HG03575 (cell line): Measurements from ENCODE around the gene IPO11.

ENCODE experiments used
- ATAC-seq: cut with Tn5 transposase; IDR thresholded peaks from one replicate; pipeline ENCODE4 v1.9.1; 2021; ENCODE audit not compliant: unreplicated experiment, insufficient number of reproducible peaks, low FRiP score; ENCODE audit errors: extremely low read depth

IPO11 gene

DNA sequence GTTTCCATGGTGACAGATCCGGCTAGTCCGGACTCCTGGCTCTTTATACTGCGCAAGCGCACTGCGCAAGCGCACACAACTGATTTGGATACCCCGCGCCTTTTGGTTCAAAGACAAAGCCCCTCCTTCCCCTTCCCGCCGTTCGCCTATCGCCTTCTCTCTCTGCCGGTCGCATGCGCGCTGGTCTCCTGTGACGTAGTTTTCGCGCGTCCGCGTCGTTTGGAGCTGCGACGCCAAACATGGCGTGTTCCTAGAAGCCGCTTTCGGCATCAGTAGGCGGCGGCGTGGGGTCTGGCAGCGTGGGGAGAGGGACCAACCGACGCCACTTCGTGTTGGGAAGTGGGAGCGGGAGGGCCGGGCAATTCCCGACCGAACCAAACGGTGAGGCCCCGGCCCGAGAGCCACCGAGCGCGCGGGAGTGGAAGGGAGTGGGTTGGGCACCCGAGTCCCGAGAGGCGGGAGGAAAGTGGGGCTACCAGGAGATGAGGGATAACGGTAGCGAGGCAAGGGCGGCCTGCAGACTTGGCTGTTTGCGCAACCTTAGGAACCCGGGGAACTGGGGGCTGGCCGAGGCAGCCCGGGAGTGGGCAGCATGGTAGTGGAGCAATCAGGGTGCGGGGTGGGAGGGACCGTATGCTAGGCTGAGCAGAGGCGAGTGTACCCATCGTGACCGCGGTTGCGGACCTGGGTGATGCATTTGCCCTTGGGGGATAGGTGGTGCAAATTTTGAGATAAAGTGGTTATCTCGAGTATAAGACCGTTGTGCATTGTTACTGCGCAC lies at the start of gene IPO11:
IPO11 (plus strand) TSS at position 215 of the 781 bp plus-strand sequence. CDS start 24,517 bp downstream, outside the sequence.
- peak; percentile 96 for ATAC-seq

DNA sequence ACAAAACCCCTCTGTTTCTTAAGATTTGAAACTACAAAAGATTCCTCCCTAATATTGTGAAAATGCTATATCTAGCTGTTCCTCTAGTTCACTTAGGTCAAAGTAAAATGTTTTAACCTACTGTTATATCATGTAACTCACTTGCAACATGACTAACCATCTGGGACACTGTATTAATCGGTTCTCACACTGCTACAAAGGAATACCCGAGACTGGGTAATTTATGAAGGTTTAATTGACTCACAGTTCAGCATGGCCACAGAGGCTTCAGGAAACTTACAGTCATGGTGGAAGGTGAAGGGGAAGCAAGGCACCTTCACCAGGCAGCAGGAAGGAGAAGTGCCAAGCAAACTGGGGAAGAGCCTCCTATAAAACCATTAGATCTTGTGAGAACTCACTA lies 43.5 kb upstream of the IPO11 start:
- ATAC-seq, result no peak

DNA sequence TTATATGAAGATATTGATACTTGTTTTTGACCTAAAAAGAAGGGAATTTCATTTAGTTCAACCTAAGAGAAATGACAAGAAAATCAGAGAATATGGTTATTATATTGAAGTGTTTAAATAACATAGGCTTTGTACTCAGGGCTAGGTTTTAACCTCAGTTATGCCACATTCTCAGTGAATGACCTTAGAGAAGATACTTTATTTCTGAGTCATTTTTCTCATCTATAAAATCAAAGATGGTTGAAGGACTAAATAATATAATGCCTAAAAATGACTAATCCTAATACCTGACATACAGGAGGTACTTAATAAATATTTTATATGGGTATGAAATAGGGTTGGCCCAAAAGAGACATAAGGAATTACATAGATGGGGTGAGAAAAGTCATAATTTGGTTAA lies 41.2 kb upstream of the IPO11 start:
- no peak for ATAC-seq

DNA sequence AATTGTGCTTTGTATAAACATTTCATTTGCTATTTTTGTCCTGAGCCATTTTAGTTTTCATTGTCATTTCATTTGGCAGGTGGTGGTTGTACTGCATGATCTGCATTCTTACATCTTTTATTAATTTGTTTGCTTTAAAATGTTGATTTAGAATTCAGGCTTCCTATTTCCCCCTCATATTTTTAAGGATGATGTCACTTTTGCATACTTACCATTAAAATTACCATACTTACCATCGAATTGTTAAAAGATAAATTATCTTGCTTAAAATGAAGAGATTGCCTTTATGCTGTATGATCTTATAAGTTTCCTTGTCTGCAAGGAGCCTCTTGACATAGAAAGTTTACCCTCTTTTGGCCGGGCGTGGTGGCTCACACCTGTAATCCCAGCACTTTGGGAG lies 40.0 kb upstream of the IPO11 start:
- ATAC-seq, result no peak

DNA sequence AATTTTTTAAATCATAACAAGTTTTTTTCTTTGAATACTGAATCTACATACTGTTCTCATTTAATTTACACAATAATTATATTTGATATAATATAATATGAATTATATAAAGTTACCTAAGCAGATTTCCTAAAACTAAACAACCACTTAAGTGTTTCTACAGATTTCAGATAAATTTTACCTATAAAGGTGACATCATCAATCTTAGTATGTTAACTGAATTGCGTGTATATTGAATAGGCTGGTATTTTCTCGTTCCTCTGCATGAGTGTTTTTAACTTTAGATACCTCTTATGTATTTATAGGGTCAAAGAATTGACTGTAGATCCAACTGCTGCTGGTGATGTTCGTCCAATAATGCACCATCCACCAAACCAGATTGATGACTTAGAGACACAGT lies 39.2 kb upstream of the IPO11 start:
- no peak for ATAC-seq

DNA sequence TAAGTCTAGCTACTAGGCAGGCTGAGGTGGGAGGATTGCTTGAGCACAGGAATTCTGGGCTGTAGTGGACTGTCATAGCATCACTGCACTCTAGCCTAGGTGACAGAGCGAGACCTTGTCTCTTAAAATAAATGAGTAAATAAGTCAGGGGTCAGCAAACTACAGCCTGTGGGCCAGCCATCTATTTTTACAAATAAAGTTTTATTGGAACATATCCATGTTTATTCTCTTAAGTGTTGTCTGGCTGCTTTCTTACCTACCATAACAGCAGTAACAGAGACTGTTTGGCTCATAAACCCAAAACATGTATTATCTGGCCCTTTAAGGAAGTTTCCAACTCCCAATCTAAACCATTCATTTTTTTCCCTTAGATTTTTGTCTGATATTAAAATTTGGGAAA lies 38.5 kb upstream of the IPO11 start:
- ATAC-seq, result no peak

DNA sequence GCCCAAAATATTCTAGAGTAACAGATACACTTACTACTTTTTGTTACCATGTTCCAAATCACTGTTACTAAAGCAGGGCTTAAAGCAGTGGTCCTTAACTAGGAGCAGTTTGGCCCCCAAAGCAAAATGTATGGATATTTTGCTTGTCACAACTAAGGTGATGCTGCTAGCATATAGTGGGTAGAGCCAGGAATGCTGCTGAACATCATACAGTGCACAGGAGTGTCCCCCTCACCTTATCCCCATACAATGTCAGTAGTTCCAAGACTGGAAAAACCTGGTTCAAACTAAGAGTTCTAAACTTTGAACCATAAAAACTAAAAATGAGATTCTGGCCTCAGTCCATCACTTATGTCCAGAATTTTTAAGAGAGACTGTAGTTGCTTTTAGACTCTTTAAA lies 36.9 kb upstream of the IPO11 start:
- ATAC-seq, result no peak

DNA sequence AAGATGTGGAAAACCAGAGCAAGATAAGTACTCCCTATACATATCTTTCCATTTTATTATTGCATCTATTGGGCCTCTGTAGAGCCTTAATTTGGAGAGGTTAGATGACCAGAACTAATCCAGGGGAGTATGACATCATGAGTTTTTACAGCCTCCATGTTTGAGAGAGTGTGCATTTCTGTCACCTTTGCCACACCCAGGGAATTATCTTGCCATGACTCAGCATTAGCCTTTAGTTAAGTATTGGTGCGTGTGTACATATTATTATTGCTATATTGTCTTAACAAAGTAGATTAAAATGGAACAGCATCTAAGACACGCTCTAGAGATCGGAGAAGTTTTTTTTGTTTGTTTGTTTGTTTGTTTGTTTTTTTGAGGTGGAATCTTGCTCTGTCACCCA lies 36.5 kb upstream of the IPO11 start:
- ATAC-seq, result no peak

DNA sequence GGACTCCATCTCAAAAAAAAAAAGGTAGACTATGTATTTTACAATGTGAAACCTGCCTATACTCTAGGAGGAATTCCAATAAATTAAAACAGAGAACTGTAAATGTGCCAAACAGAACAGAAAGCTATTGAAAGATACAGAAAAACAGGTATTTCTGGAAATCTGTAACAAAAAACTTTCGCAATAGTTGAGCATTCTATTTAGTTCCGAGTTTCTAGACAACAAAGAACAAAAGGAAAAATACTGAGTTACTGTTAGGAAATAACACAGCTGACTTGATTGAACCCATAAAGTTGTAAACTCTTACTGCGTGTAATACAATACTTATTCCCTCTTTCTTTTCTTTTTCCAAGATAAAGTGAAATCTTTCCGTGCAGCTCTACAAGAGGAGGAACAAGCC lies 27.4 kb upstream of the IPO11 start:
- ATAC-seq, result no peak

DNA sequence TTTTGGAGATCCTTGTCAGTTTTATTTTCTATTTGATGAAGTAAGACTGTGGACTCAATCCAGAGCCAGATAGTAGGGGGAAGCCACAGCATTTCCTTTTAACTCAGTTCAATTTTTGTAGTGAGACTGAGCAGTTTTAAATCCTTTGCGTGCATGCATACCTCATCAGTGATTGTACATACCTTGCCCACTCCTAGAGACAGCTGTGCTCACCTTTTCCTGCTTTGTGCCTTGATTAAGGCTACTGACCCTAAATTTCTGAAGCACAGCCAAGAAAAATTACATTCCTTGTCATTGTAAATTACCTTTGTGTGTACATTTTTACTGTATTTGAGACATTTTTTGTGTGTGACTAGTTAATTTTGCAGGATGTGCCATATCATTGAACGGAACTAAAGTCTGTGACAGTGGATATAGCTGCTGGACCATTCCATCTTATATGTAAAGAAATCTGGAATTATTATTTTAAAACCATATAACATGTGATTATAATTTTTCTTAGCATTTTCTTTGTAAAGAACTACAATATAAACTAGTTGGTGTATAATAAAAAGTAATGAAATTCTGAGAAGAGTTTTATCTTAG lies 26.7 kb upstream of the IPO11 start:
- no peak for ATAC-seq

DNA sequence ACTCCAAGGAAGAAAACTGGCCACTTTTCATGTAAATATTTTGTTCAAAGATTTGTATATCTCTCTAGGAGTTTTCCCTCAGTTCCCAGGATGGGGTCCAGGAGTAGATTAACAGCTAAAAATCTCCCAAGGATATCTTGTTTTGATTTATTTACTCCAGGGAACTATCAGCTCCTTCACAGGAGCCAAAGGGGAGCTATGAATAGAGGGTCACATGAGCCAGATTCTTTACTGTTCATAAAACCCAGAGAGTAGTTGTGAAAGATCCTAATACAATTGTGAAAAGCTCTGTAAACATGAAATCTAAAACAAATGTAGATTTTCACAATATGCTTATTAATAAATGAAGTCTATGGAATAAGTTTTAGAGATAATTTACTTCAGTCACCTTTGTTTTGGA lies 25.7 kb upstream of the IPO11 start:
- ATAC-seq, result no peak

DNA sequence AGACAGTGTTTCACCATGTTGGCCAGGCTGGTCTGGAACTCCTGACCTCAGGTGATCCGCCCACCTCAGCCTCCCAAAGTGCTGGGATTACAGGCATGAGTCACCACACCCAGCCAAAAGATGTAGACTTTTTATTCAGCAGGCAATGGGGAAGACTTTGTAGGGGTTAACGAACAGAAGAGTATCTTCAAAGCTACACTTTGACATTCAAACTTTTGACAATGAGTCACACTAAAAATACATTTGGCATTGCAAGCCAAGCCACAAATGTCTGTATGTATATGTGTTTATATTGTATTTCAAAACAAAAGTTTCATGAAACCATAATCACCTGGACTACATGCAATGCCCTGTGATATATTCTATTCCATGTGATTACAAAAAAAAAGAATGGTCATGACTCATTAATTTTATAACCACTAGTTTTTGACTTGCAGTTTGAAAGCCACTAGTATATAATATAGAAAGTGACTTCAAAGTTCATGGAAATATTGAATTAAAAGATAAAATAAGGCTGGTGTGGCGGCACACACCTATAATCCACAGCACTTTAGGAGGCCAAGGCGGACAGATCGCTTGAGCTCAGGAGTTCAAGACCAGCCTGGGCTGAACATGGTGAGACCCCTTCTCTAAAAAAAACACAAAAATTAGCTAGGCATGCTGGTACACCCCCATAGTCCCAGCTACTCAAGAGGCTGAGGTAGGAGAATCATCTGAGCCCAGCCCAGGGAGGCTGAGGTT lies 17.2 kb upstream of the IPO11 start:
- ATAC-seq, result no peak

DNA sequence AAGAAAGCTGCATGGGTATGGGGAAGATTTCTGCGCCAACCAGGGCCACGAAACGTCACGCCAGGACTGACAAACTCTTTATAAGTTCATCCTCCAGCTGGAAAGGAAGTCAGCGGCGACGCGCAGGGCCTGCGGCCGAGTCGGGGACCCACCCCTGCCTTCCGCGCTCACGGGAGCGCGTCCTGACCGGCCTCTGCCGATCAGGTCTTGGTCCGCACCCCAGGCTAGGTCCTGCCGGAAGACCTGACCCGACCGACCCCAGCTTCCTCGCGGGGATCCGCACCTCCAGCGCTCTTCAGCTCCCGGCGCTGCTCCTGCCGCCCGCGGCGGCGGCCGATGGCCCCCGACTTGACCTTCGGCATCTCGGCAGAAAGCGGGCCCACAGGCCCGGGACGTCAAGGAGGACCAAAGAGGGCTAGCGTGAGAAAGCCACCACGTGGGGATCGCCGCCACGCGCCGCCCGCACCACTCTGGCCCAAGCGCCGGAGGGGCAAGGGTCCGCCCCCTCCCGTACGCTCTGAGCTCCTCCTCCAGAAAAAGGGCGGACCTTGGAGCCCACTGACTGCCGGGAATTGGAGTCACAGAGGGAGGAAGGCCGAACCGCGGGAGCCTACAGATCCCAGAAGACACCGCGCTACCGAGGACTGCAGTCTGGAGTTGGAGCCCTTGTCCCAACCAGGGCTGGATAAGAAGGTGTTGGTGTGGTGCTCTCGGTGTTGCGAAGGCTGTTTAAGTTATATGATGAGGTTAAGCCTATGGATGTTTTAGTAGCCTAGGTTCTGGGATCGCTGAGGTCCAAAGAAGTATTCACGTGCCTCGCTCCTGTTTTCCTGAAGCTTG lies 8.9 kb upstream of the IPO11 start, which contains the start of gene DIMT1:
DIMT1 (minus strand) TSS at position 495 of the 840 bp plus-strand sequence; CDS start at position 362, 133 bp downstream.
- ATAC-seq, result peak; percentile 92

DNA sequence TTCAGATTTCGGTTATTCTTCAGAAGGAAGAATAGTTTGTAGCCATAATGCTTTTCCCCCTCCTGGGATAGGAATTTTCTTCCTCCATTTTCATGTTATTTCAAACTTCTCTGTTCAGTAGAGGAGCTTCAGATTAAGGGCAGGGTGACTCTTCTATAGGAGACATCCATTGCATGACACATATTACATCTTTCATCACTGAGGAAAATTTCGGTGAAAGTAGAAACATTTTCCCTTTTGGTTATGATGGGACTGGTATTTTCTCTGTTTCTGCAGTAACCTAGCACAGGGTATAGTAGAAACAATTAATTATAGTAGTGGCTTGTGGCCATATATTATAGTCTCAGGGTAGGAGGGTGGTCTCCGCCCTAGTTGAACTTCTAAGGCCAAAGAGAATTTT lies 1.1 kb downstream of the IPO11 start:
- no peak for ATAC-seq

DNA sequence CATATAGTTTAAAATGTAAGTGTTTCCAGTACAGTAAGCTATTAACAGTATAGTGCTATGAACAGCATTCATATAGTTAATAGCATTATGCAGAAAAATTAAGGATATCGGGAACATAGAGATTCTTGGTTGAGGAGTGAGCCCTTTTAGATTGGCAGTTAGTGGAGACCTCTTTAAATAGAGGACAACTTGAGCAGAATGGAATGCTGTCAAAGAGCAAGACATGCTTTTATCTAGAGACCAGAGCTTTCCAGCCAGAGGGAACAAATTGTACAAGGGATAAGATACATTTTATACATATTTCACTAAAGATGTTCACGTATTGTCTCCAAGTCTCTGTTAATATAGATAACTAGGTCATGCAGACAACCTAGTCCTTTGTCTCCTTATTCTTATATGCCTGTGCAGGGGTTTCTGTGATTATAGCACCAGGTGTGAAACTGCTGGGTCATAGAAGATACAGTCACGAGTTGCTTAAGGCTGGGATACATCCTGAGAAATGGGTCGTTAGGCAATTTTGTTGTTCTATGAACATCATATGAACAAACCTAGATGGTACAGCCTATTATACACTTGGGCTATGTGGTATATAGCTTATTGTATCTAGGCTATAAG lies 6.0 kb downstream of the IPO11 start:
- ATAC-seq, result no peak

DNA sequence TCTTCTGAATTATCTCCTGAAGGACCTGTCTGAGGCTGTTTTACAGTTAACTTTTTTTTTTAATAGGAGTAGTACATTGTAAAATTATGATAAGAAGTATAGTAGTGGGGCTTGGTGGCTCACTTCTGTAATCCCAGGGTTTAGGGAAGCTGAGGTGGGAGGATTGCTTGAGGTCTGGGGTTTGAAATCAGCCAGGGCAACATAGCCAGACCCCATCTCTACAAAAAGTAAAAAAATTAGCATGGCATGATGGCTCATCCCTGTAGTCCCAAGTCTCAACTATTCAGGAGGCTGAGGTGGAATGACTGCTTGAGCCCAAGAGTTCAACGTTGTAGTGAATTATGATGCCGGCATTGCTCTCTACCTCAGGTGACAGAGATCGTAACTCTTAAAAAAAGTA lies 7.0 kb downstream of the IPO11 start:
- no peak for ATAC-seq

DNA sequence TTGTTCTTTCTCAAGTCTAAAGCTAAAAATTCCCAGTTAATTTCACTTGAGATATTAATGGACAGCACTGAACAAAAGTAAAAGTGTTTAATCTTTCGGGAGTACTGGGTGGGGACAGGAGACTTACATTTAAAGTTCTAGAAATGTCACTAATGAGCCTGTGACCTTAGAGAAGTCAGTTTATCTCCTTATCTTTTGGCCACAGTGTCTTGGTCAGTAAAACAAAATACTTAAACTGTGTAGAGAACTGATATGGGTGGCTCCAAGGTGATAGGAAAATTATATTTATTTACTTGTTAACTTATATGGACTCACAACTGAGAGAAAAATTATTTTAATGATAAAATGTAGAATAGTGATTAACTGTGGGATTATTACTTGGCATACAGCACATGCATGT lies 8.9 kb downstream of the IPO11 start:
- ATAC-seq, result no peak

DNA sequence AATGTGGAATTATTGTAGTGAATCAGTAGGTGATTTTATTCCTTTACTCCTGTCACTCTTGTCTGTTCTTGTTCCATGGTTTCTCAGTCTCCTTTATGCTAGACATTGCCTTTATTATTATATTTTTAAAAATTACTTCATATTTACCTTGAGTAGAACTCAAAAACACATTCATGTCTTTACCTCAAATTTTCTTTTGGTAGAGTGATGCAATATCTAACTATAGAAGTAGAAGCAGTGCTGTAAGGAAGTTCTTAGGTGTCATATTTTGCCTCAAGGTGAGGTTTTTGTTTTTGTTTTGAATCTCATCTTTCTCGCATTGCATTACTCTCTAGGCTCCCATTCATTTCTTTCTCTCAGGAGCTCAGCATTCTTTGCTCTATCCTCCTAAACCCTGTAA lies 12.2 kb downstream of the IPO11 start:
- no peak for ATAC-seq
